Uterus (tissue), 4 donors: ENCODE data around the gene CD48. TPM values are rescaled to one million over a fixed set of nuclear protein-coding genes. Genes with fewer than 3 reads are reported as not detected.

Experiments used
- DNase-seq, 2 donors: peaks; one replicate each; pipeline ENCODE4 v3.0.0-alpha.2; 2019 to 2020
- H3K27ac ChIP-seq, 2 donors: fragments of 200-600 bp; sonication (generic); 1 replicate in 1 of 2; 2 replicates in 1 of 2; pipeline ENCODE4 v1.5.1; 2016 to 2018
- H3K27me3 ChIP-seq, 2 donors: fragments of 200-600 bp; sonication (generic); one replicate each; pipeline ENCODE4 v1.5.1; 2018 to 2019; ENCODE audit warnings: control low read depth in 1 of 2
- H3K36me3 ChIP-seq, 2 donors: fragments of 200-600 bp; sonication (generic); one replicate each; pipeline ENCODE4 v1.5.1; 2019; ENCODE audit warnings: control low read depth in 1 of 2
- H3K4me1 ChIP-seq, 2 donors: fragments of 200-600 bp; sonication (generic); one replicate each; pipeline ENCODE4 v1.5.1; 2018 to 2019; ENCODE audit warnings: control low read depth in 1 of 2
- H3K4me3 ChIP-seq, 2 donors: fragments of 200-600 bp; sonication (generic); 1 replicate in 1 of 2; 2 replicates in 1 of 2; pipeline ENCODE4 v1.5.1; 2018 to 2019; ENCODE audit warnings: mild to moderate bottlenecking in 1 of 2
- H3K9me3 ChIP-seq, 2 donors: fragments of 200-600 bp; sonication (generic); one replicate each; pipeline ENCODE4 v1.5.1; 2019; ENCODE audit warnings: control low read depth in 1 of 2
- CTCF ChIP-seq, 4 experiments: fragments of 200-600 bp in 2 of 4; fragments of 450-650 bp in 2 of 4; sonication (generic) in 2 of 4; IDR thresholded peaks; one replicate each; pipeline ENCODE4 v1.5.1; 2016 to 2019; ENCODE audit warnings: antibody characterized with exemption in 4 of 4, mild to moderate bottlenecking in 2 of 4, moderate library complexity in 1 of 4
- POLR2A ChIP-seq, 2 donors: fragments of 450-650 bp; IDR thresholded peaks; one replicate each; pipeline ENCODE4 v1.6.1; 2016; ENCODE audit warnings: antibody characterized with exemption in 2 of 2, mild to moderate bottlenecking in 1 of 2, moderate library complexity in 1 of 2
- intact Hi-C: fragments of 100-400 bp; cut with DNase I; formaldehyde crosslinking; loops from one replicate; pipeline ENCODE4 v1.15.1; 2023; ENCODE audit warnings: low total_unique reads
- total RNA-seq, 4 donors: library from RNA; depleted of rRNA in 3 of 4; stranded (reverse); fragments of >200 nt in 3 of 4; gene quantifications; one replicate each; pipeline versions ENCODE4 v1.1.0 to v1.2.4, GENCODE V29; 2014 to 2023
- donor health status: DM: yes; HTN: yes; CAD: no.

The CD48 gene
- total RNA-seq, 4 donors from 2014 or later, result 0.51 to 10.0 (median 2.6) TPM

GRCh38 chr1:160745551-160745950 lies 33.9 kb upstream of the CD48 start:
- Histone ChIP-seq H3K27ac (no peak overlapping the region), H3K4me1 (no peaks in the 10 kb centered on the region), H3K4me3 (no peak overlapping the region), H3K9me3 (no peaks in the 10 kb centered on the region), H3K36me3 (no peaks in the 10 kb centered on the region), H3K27me3 (no peaks in the 10 kb centered on the region)
- intact Hi-C loops, result no loop called here
- no peak for DNase-seq
- TF ChIP-seq POLR2A (IDR thresholded peaks at IDR 0.05) (no peak), CTCF (IDR thresholded peaks at IDR 0.05) (no peak)

- no peaks in the 10 kb centered on the region for H3K4me1 ChIP-seq
- no peak overlapping the region for H3K27ac ChIP-seq
- no peaks in the 10 kb centered on the region for H3K27me3 ChIP-seq
- no peaks in the 10 kb centered on the region for H3K36me3 ChIP-seq
- intact Hi-C loops, result no loop called here
- no peak overlapping the region for H3K4me3 ChIP-seq
- TF ChIP-seq CTCF (IDR thresholded peaks at IDR 0.05) (no peak), POLR2A (IDR thresholded peaks at IDR 0.05) (no peak)
- H3K9me3 ChIP-seq, result no peaks in the 10 kb centered on the region
- DNase-seq, result no peak
Observed at GRCh38 chr1:160744852-160745520, 33.4 kb upstream of the CD48 start.

GRCh38 chr1:160744199-160744851 lies 32.7 kb upstream of the CD48 start:
- no peak for TF ChIP-seq POLR2A (IDR thresholded peaks at IDR 0.05)
- TF ChIP-seq CTCF (IDR thresholded peaks at IDR 0.05), result no peak
- H3K27ac ChIP-seq, result no peak overlapping the region

GRCh38 chr1:160743266-160743665 lies 31.6 kb upstream of the CD48 start:
- intact Hi-C loops, result no loop called here
- Histone ChIP-seq H3K27me3 (no peaks in the 10 kb centered on the region), H3K4me3 (no peak overlapping the region), H3K4me1 (no peaks in the 10 kb centered on the region), H3K36me3 (no peaks in the 10 kb centered on the region), H3K9me3 (no peaks in the 10 kb centered on the region), H3K27ac (no peak overlapping the region)
- no peak for DNase-seq
- no peak for TF ChIP-seq POLR2A (IDR thresholded peaks at IDR 0.05)
- TF ChIP-seq CTCF (IDR thresholded peaks at IDR 0.05), result no peak

More at GRCh38 chr1:160744199-160744851, 32.7 kb upstream of the CD48 start:
- intact Hi-C loops, result no loop called here
- DNase-seq, result no peak
- H3K27me3 ChIP-seq, result no peaks in the 10 kb centered on the region
- H3K4me3 ChIP-seq, result no peak overlapping the region
- H3K4me1 ChIP-seq, result no peaks in the 10 kb centered on the region
- H3K9me3 ChIP-seq, result no peaks in the 10 kb centered on the region
- no peaks in the 10 kb centered on the region for H3K36me3 ChIP-seq

- Histone ChIP-seq H3K4me3 (no peak overlapping the region), H3K27ac (no peak overlapping the region), H3K36me3 (no peaks in the 10 kb centered on the region), H3K4me1 (no peaks in the 10 kb centered on the region), H3K27me3 (no peaks in the 10 kb centered on the region), H3K9me3 (no peaks in the 10 kb centered on the region)
- intact Hi-C loops, result no loop called here
- DNase-seq, result no peak
- TF ChIP-seq CTCF (IDR thresholded peaks at IDR 0.05) (no peak), POLR2A (IDR thresholded peaks at IDR 0.05) (no peak)
Observed at GRCh38 chr1:160742428-160743127, 31.0 kb upstream of the CD48 start.
